HepG2 (cell line): ENCODE measurements around the gene GSTA5. TPM values are rescaled to one million over a fixed set of nuclear protein-coding genes. Genes with fewer than 3 reads are reported as not detected.

ENCODE experiments used
- ADNP ChIP-seq: sonication (generic); formaldehyde crosslinking; IDR thresholded peaks from 2 replicates; pipeline ENCODE4 v1.4.0; 2020; ENCODE audit warnings: missing genetic modification reagents
- CEBPB ChIP-seq: IDR thresholded peaks from 2 replicates; pipeline ENCODE4 v1.6.1; 2011; ENCODE audit warnings: low read depth, low read length, improper control_type of control experiment, borderline replicate concordance
- ETV5 ChIP-seq: IDR thresholded peaks from 2 replicates; pipeline ENCODE4 v1.6.1; 2018; ENCODE audit warnings: missing biosample characterization, missing genetic modification reagents, inconsistent platforms, borderline replicate concordance
- JUNB ChIP-seq: sonication (generic); formaldehyde crosslinking; IDR thresholded peaks from 2 replicates; pipeline ENCODE4 v1.8.0; 2022; ENCODE audit warnings: missing genetic modification reagents, mild to moderate bottlenecking, borderline replicate concordance
- MEIS1 ChIP-seq: sonication (generic); formaldehyde crosslinking; IDR thresholded peaks from 2 replicates; pipeline ENCODE4 v1.9.0; 2021; ENCODE audit warnings: mild to moderate bottlenecking, missing genetic modification reagents, moderate library complexity, borderline replicate concordance
- NFKBIZ ChIP-seq: IDR thresholded peaks from 2 replicates; pipeline ENCODE4 v1.6.1; 2018; ENCODE audit warnings: missing genetic modification reagents, missing compliant biosample characterization
- PHF8 ChIP-seq: sonication (generic); formaldehyde crosslinking; IDR thresholded peaks from 2 replicates; pipeline ENCODE4 v1.5.0; 2020; ENCODE audit warnings: missing genetic modification reagents
- PRMT3 ChIP-seq: sonication (generic); formaldehyde crosslinking; IDR thresholded peaks from 2 replicates; pipeline ENCODE4 v1.8.1; 2022; ENCODE audit warnings: low read depth, mild to moderate bottlenecking, moderate library complexity, missing genetic modification reagents, borderline replicate concordance
- RBFOX2 ChIP-seq: fragments of 200-400 bp; formaldehyde crosslinking; IDR thresholded peaks from 2 replicates; pipeline ENCODE4 v1.6.1; 2017; ENCODE audit warnings: low read depth, mild to moderate bottlenecking, low read length
- RXRA ChIP-seq: sonication (generic); formaldehyde crosslinking; IDR thresholded peaks from 2 replicates; pipeline ENCODE4 v1.5.1; 2020; ENCODE audit warnings: missing genetic modification reagents
- SKI ChIP-seq: fragments of 450-650 bp; IDR thresholded peaks from one replicate; pipeline ENCODE4 v1.6.1; 2018; ENCODE audit warnings: mild to moderate bottlenecking; ENCODE audit not compliant: partially characterized antibody
- SMAD3 ChIP-seq: sonication (generic); formaldehyde crosslinking; IDR thresholded peaks from 2 replicates; pipeline ENCODE4 v1.4.0; 2020; ENCODE audit warnings: missing genetic modification reagents
- SP5 ChIP-seq: IDR thresholded peaks from 2 replicates; pipeline ENCODE4 v1.6.1; 2016; ENCODE audit warnings: low read depth, borderline replicate concordance
- TEAD3 ChIP-seq: optimal IDR thresholded peaks from 2 replicates; pipeline ENCODE3; 2016; ENCODE audit warnings: borderline replicate concordance
- THAP7 ChIP-seq: sonication (generic); formaldehyde crosslinking; IDR thresholded peaks from 2 replicates; pipeline ENCODE4 v1.8.1; 2023; ENCODE audit warnings: mild to moderate bottlenecking, missing genetic modification reagents
- TSC22D2 ChIP-seq: sonication (generic); formaldehyde crosslinking; IDR thresholded peaks from 2 replicates; pipeline ENCODE4 v1.5.1; 2020; ENCODE audit warnings: missing genetic modification reagents, mild to moderate bottlenecking, borderline replicate concordance
- YEATS4 ChIP-seq: sonication (generic); formaldehyde crosslinking; IDR thresholded peaks from 2 replicates; pipeline ENCODE4 v1.4.0; 2020; ENCODE audit warnings: missing genetic modification reagents, borderline replicate concordance
- ZFX ChIP-seq: sonication (generic); formaldehyde crosslinking; IDR thresholded peaks from 2 replicates; pipeline ENCODE4 v1.4.0; 2020; ENCODE audit warnings: mild to moderate bottlenecking, low read depth, missing genetic modification reagents, moderate library complexity
- ZNF317 ChIP-seq: sonication (generic); formaldehyde crosslinking; IDR thresholded peaks from 2 replicates; pipeline ENCODE4 v1.5.0; 2020; ENCODE audit warnings: mild to moderate bottlenecking, missing genetic modification reagents
- ZNF547 ChIP-seq: sonication (generic); formaldehyde crosslinking; IDR thresholded peaks from 2 replicates; pipeline ENCODE4 v1.5.1; 2020; ENCODE audit warnings: mild to moderate bottlenecking, missing genetic modification reagents
- ZNF761 ChIP-seq: sonication (generic); formaldehyde crosslinking; conservative IDR thresholded peaks from 2 replicates; pipeline ENCODE4 v1.4.0; 2020; ENCODE audit warnings: mild to moderate bottlenecking, missing genetic modification reagents
- ZNF768 ChIP-seq: sonication (generic); formaldehyde crosslinking; IDR thresholded peaks from 2 replicates; pipeline ENCODE4 v1.4.0; 2020; ENCODE audit warnings: missing genetic modification reagents
- ZNF777 ChIP-seq: sonication (generic); formaldehyde crosslinking; IDR thresholded peaks from 2 replicates; pipeline ENCODE4 v1.4.0; 2020; ENCODE audit warnings: missing genetic modification reagents
- ZNF816 ChIP-seq: sonication (generic); formaldehyde crosslinking; IDR thresholded peaks from 2 replicates; pipeline ENCODE4 v1.8.0; 2022; ENCODE audit warnings: missing genetic modification reagents, mild to moderate bottlenecking, borderline replicate concordance
- ZSCAN5A ChIP-seq: sonication (generic); formaldehyde crosslinking; IDR thresholded peaks from 2 replicates; pipeline ENCODE4 v1.8.0; 2022; ENCODE audit warnings: mild to moderate bottlenecking, missing genetic modification reagents, borderline replicate concordance
- ZUFSP ChIP-seq: sonication (generic); formaldehyde crosslinking; IDR thresholded peaks from 2 replicates; pipeline ENCODE4 v1.9.0; 2021; ENCODE audit warnings: missing genetic modification reagents, mild to moderate bottlenecking, borderline replicate concordance
- polyA plus RNA-seq, 8 experiments: library from polyadenylated mRNA; depleted of rRNA in 3 of 8; stranded (reverse) in 7 of 8; unstranded in 1 of 8; fragments of >200 nt; fragmentation: Illumina TruSeq in 4 of 8; extraction: Trizol in 4 of 8; gene quantifications; 2 replicates each; pipeline versions ENCODE4 v1.2.1 to v1.2.3, GENCODE V29; 2011 to 2016; ENCODE audit warnings: low read depth in 4 of 8, missing spikeins in 1 of 8, mixed read lengths in 1 of 8; ENCODE audit not compliant: insufficient read depth in 1 of 8
- total RNA-seq, 5 experiments: library from RNA; depleted of rRNA; stranded (reverse); fragments of >200 nt; fragmentation: Illumina TruSeq; extraction: Trizol; gene quantifications; 2 replicates each; pipeline ENCODE4 v1.2.3, GENCODE V29; 2016; ENCODE audit warnings: low read depth in 1 of 5

GSTA5 gene
- total and polyA plus RNA-seq, 2 of the 13 experiments (the other 11 are each of a cell fraction or from before 2014, with no cell fraction given) = not detected

- no peak for TF ChIP-seq SP5 (CRISPR knock-in tag)
- TF ChIP-seq RBFOX2 = peak; percentile 35; the same call in 1 of the 2 replicates
- no peak for TF ChIP-seq PRMT3 (CRISPR knock-in tag)
- no peak for TF ChIP-seq TEAD3 (CRISPR knock-in tag)
- TF ChIP-seq MEIS1 (CRISPR knock-in tag) = 0 out of 2 replicates have a peak, but pooled peaks have one; percentile 62
- no peak for TF ChIP-seq JUNB (CRISPR knock-in tag)
- TF ChIP-seq ZNF761 (CRISPR knock-in tag) = peak; percentile 64; the same call in 1 of the 2 replicates
- TF ChIP-seq ZNF768 = 0 out of 2 replicates have a peak, but pooled peaks have one; percentile 7
- TF ChIP-seq YEATS4 (CRISPR knock-in tag) = peak; percentile 22; the same call in 1 of the 2 replicates
- TF ChIP-seq ZSCAN5A = peak; percentile 92; the same call in 1 of the 2 replicates
- TF ChIP-seq ETV5 = 0 out of 2 replicates have a peak, but pooled peaks have one; percentile 14
- TF ChIP-seq ZFX (CRISPR knock-in tag) = peak; percentile 73
- peak; percentile 70; the same call in 1 of the 2 replicates for TF ChIP-seq SMAD3 (CRISPR knock-in tag)
- peak; percentile 49; the same call in 1 of the 2 replicates for TF ChIP-seq ZNF547 (CRISPR knock-in tag)
- TF ChIP-seq ZUFSP (CRISPR knock-in tag) = no peak
- peak; percentile 95 for TF ChIP-seq CEBPB
- TF ChIP-seq PHF8 (CRISPR knock-in tag) = peak; percentile 52; the same call in 1 of the 2 replicates
- no peak for TF ChIP-seq THAP7
- peak; percentile 85 for TF ChIP-seq RXRA (CRISPR knock-in tag)
- TF ChIP-seq ADNP (CRISPR knock-in tag) = no peak
- 0 out of 2 replicates have a peak, but pooled peaks have one; percentile 4 for TF ChIP-seq ZNF317 (CRISPR knock-in tag)
- 0 out of 2 replicates have a peak, but pooled peaks have one; percentile 33 for TF ChIP-seq TSC22D2 (CRISPR knock-in tag)
- TF ChIP-seq ZNF777 (CRISPR knock-in tag) = peak; percentile 32; the same call in 1 of the 2 replicates
- TF ChIP-seq ZNF816 (CRISPR knock-in tag) = no peak
- peak; percentile 59 for TF ChIP-seq SKI
- TF ChIP-seq NFKBIZ (CRISPR knock-in tag) = no peak
Measured at GRCh38 chr6:52815167-52816092, 25.2 kb downstream of the GSTA5 start (continued).
